ENCODE measurements around the gene CNN2.

Gene CNN2

DNA sequence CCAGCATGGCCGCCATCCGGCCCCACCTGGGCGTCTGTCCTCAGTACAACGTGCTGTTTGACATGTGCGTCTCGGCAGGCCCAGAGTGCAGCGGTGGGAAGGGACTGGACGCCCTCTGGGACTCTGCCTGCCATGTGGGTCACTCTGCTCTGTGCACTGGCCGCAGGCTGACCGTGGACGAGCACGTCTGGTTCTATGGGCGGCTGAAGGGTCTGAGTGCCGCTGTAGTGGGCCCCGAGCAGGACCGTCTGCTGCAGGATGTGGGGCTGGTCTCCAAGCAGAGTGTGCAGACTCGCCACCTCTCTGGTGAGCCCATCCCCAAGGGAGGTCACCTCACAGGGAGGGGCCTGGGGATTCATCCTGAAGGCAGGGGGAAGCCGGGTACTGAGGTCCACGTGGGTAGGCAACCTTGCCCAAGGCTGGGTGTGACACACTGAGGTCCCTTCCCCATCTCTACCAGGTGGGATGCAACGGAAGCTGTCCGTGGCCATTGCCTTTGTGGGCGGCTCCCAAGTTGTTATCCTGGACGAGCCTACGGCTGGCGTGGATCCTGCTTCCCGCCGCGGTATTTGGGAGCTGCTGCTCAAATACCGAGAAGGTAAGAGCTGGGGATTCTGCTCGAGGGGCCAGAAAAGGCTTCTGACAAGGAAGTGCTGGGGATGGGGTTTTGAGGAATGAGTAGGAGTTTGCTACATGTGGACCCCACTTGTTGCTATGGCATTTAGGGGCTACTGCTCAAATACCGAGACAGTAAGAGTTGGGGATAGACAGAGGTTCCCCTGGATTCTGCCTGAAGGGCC is 24.8 kb downstream of the CNN2 start:
- no peak overlapping the region for H2BK12ac ChIP-seq (ENCODE audit: low read length in 2 of 2)
- no peak overlapping the region for H2BK15ac ChIP-seq (ENCODE audit: low read depth, poor library complexity, severe bottlenecking)
- H3K4me1 ChIP-seq (ENCODE audit: control insufficient read depth, insufficient read depth, low read depth, low read length), result peaks cover 2% of the 10 kb centered on the region
- no peak overlapping the region for H3K4ac ChIP-seq (ENCODE audit: low read depth in 1 of 2, low read length in 2 of 2)
- H2AK5ac ChIP-seq (ENCODE audit: low read length, severe bottlenecking), result no peak overlapping the region
- no peak overlapping the region for H2BK120ac ChIP-seq (ENCODE audit: low read depth, low read length)
- H3K27ac ChIP-seq (ENCODE audit: low read length, poor library complexity, severe bottlenecking), result no peak overlapping the region
- H3K23ac ChIP-seq (ENCODE audit: low read length in 2 of 2), result no peak overlapping the region
- H3K9me3 ChIP-seq (ENCODE audit: control insufficient read depth, low read length), result peaks cover 5% of the 10 kb centered on the region
- no peak overlapping the region for H2BK5ac ChIP-seq (ENCODE audit: low read depth, low read length, poor library complexity, severe bottlenecking)
- H4K91ac ChIP-seq (ENCODE audit: low read length), result peak overlapping the region; percentile 7
- H3K14ac ChIP-seq (ENCODE audit: low read length in 2 of 2), result no peak overlapping the region
- H3K27me3 ChIP-seq (ENCODE audit: control insufficient read depth in 1 of 2, insufficient read depth in 1 of 2, low read length in 2 of 2), result no peaks in the 10 kb centered on the region
- H4K8ac ChIP-seq (ENCODE audit: low read length), result no peak overlapping the region
- no peak overlapping the region for H3K4me3 ChIP-seq (ENCODE audit: insufficient read depth in 1 of 2, low read depth in 1 of 2, low read length in 2 of 2)
- no peak overlapping the region for H3K18ac ChIP-seq (ENCODE audit: low read depth in 1 of 2, low read length in 2 of 2)
- no peak overlapping the region for H3K9ac ChIP-seq (ENCODE audit: low read length)
- H3K36me3 ChIP-seq (ENCODE audit: control insufficient read depth in 1 of 2, insufficient read depth in 2 of 2, low read depth in 1 of 2, low read length in 2 of 2), result peaks cover 2 to 63% of the 10 kb centered on the region in 2 experiments
- DNase-seq, result no peak
- WGBS, result 89% methylated on average over 31 of the region's 31 CpGs
- no peak overlapping the region for H2AFZ ChIP-seq (ENCODE audit: low read depth, low read length)
- H3K4me2 ChIP-seq (ENCODE audit: low read length, poor library complexity, severe bottlenecking), result no peak overlapping the region
- no peaks in the 10 kb centered on the region for H3K79me1 ChIP-seq (replicated peaks; ENCODE audit: low read length, poor library complexity, severe bottlenecking)

DNA sequence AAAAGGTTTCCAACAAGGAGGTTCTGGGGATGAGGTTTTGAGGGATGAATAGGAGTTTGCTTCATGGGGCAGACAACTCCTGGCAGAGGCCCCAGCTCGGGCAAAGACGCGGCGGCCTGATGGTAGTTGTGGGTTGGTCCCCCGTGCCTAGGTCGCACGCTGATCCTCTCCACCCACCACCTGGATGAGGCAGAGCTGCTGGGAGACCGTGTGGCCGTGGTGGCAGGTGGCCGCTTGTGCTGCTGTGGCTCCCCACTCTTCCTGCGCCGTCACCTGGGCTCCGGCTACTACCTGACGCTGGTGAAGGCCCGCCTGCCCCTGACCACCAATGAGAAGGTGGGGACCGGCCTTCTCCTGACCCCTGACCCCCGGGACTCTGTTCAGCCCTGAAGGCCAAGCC is 25.4 kb downstream of the CNN2 start:
- whole genome bisulfite sequencing, result 93% methylated on average over 17 of the region's 17 CpGs
- no peak overlapping the region for H3K4ac ChIP-seq (ENCODE audit: low read depth in 1 of 2, low read length in 2 of 2)

DNA sequence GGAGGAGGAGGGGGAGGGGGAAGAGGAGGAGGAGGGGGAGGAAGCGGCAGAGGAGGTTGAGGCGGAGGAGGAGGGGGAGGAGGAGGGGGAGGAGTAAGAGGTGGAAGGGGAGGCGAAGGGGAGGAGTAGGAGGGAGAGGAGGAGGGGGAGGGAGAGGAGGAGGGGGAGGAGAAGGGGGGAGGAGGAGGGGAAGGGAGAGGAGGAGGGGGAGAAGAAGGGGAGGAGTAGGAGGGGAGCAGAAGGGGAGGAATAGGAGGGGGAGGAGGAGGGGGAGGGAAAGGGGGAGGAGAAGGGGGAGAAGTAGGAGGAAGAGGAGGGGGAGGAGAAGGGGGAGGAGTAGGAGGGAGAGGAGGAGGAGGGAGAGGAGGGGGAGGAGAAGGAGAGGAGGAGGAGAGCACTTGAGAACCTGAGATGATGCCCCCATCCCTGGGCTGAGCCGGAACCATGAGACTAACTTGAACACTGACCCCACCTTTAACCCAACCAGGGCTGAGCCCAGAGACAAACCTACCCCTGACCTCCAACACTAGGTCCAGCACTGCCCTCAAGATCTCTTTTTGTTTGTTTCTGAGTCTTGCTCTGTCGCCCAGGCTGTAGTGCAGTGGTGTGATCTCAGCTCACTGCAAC is 26.1 kb downstream of the CNN2 start:
- Histone ChIP-seq H3K36me3 (ENCODE audit: control insufficient read depth in 1 of 2, insufficient read depth in 2 of 2, low read depth in 1 of 2, low read length in 2 of 2) (peaks cover 13 to 62% of the 10 kb centered on the region in 2 experiments), H3K18ac (ENCODE audit: low read depth in 1 of 2, low read length in 2 of 2) (no peak overlapping the region), H2BK5ac (ENCODE audit: low read depth, low read length, poor library complexity, severe bottlenecking) (no peak overlapping the region), H2BK12ac (ENCODE audit: low read length in 2 of 2) (no peak overlapping the region), H2BK15ac (ENCODE audit: low read depth, poor library complexity, severe bottlenecking) (no peak overlapping the region), H3K4ac (ENCODE audit: low read depth in 1 of 2, low read length in 2 of 2) (no peak overlapping the region), H3K4me3 (ENCODE audit: insufficient read depth in 1 of 2, low read depth in 1 of 2, low read length in 2 of 2) (no peak overlapping the region), H2AK5ac (ENCODE audit: low read length, severe bottlenecking) (no peak overlapping the region), H3K9me3 (ENCODE audit: control insufficient read depth, low read length) (peaks cover 18% of the 10 kb centered on the region), H2AFZ (ENCODE audit: low read depth, low read length) (no peak overlapping the region), H3K27me3 (ENCODE audit: control insufficient read depth in 1 of 2, insufficient read depth in 1 of 2, low read length in 2 of 2) (no peaks in the 10 kb centered on the region), H3K79me1 (replicated peaks; ENCODE audit: low read length, poor library complexity, severe bottlenecking) (no peaks in the 10 kb centered on the region), H3K27ac (ENCODE audit: low read length, poor library complexity, severe bottlenecking) (no peak overlapping the region), H3K23ac (ENCODE audit: low read length in 2 of 2) (no peak overlapping the region), H4K8ac (ENCODE audit: low read length) (no peak overlapping the region), H3K9ac (ENCODE audit: low read length) (no peak overlapping the region), H3K4me2 (ENCODE audit: low read length, poor library complexity, severe bottlenecking) (no peak overlapping the region), H4K91ac (ENCODE audit: low read length) (no peak overlapping the region), H3K14ac (ENCODE audit: low read length in 2 of 2) (no peak overlapping the region), H3K4me1 (ENCODE audit: control insufficient read depth, insufficient read depth, low read depth, low read length) (peaks cover under 1% of the 10 kb centered on the region), H2BK120ac (ENCODE audit: low read depth, low read length) (no peak overlapping the region)
- no peak for DNase-seq
- 87% methylated on average over 4 of the region's 5 CpGs for whole genome bisulfite sequencing

More for the DNA sequence above, 25.4 kb downstream of the CNN2 start:
- Histone ChIP-seq H3K27ac (ENCODE audit: low read length, poor library complexity, severe bottlenecking) (no peak overlapping the region), H2AFZ (ENCODE audit: low read depth, low read length) (no peak overlapping the region), H3K23ac (ENCODE audit: low read length in 2 of 2) (no peak overlapping the region), H3K4me1 (ENCODE audit: control insufficient read depth, insufficient read depth, low read depth, low read length) (peaks cover 2% of the 10 kb centered on the region), H4K8ac (ENCODE audit: low read length) (no peak overlapping the region), H2BK12ac (ENCODE audit: low read length in 2 of 2) (no peak overlapping the region), H2BK5ac (ENCODE audit: low read depth, low read length, poor library complexity, severe bottlenecking) (no peak overlapping the region), H3K79me1 (replicated peaks; ENCODE audit: low read length, poor library complexity, severe bottlenecking) (no peaks in the 10 kb centered on the region), H3K4me3 (ENCODE audit: insufficient read depth in 1 of 2, low read depth in 1 of 2, low read length in 2 of 2) (no peak overlapping the region), H3K18ac (ENCODE audit: low read depth in 1 of 2, low read length in 2 of 2) (no peak overlapping the region), H3K36me3 (ENCODE audit: control insufficient read depth in 1 of 2, insufficient read depth in 2 of 2, low read depth in 1 of 2, low read length in 2 of 2) (peaks cover 8 to 63% of the 10 kb centered on the region in 2 experiments), H3K4me2 (ENCODE audit: low read length, poor library complexity, severe bottlenecking) (no peak overlapping the region), H2BK120ac (ENCODE audit: low read depth, low read length) (no peak overlapping the region), H4K91ac (ENCODE audit: low read length) (no peak overlapping the region), H2AK5ac (ENCODE audit: low read length, severe bottlenecking) (no peak overlapping the region), H3K9me3 (ENCODE audit: control insufficient read depth, low read length) (peaks cover 11% of the 10 kb centered on the region), H2BK15ac (ENCODE audit: low read depth, poor library complexity, severe bottlenecking) (no peak overlapping the region), H3K14ac (ENCODE audit: low read length in 2 of 2) (no peak overlapping the region), H3K9ac (ENCODE audit: low read length) (no peak overlapping the region), H3K27me3 (ENCODE audit: control insufficient read depth in 1 of 2, insufficient read depth in 1 of 2, low read length in 2 of 2) (no peaks in the 10 kb centered on the region)
- DNase-seq, result no peak

All from mesenchymal stem cell (in vitro differentiated cells and primary cell).